PFSK-1 (cell line): ENCODE results near the gene PTPRT.

Source experiments
- FOXP2 ChIP-seq: optimal IDR thresholded peaks from 2 replicates; pipeline ENCODE3; 2011; ENCODE audit warnings: borderline replicate concordance, control low read depth, inconsistent platforms; ENCODE audit not compliant: insufficient read depth; ENCODE audit errors: extremely low read length, extremely low read depth
- POLR2AphosphoS5 ChIP-seq: IDR thresholded peaks from 2 replicates; pipeline ENCODE4 v1.6.1; 2012; ENCODE audit warnings: low read depth, mild to moderate bottlenecking, control low read depth, low read length, moderate library complexity
- SIN3A ChIP-seq: IDR thresholded peaks from 2 replicates; pipeline ENCODE4 v1.6.1; 2012; ENCODE audit warnings: mild to moderate bottlenecking, low read length, moderate library complexity, borderline replicate concordance; ENCODE audit not compliant: insufficient read depth
- TAF1 ChIP-seq: IDR thresholded peaks from 2 replicates; pipeline ENCODE4 v1.6.1; 2012; ENCODE audit warnings: low read length, control low read depth, borderline replicate concordance; ENCODE audit not compliant: insufficient read depth
- TF ChIP-seq, protein P1 (sequence below), 2 experiments: IDR thresholded peaks; 2 replicates each; pipeline versions ENCODE4 v1.6.1 to v1.8.0; 2011 to 2012; ENCODE audit warnings: low read depth in 2 of 2, low read length in 2 of 2, control low read depth in 1 of 2, inconsistent platforms in 1 of 2, mild to moderate bottlenecking in 1 of 2, moderate library complexity in 1 of 2; ENCODE audit not compliant: insufficient read depth in 1 of 2

DNA sequence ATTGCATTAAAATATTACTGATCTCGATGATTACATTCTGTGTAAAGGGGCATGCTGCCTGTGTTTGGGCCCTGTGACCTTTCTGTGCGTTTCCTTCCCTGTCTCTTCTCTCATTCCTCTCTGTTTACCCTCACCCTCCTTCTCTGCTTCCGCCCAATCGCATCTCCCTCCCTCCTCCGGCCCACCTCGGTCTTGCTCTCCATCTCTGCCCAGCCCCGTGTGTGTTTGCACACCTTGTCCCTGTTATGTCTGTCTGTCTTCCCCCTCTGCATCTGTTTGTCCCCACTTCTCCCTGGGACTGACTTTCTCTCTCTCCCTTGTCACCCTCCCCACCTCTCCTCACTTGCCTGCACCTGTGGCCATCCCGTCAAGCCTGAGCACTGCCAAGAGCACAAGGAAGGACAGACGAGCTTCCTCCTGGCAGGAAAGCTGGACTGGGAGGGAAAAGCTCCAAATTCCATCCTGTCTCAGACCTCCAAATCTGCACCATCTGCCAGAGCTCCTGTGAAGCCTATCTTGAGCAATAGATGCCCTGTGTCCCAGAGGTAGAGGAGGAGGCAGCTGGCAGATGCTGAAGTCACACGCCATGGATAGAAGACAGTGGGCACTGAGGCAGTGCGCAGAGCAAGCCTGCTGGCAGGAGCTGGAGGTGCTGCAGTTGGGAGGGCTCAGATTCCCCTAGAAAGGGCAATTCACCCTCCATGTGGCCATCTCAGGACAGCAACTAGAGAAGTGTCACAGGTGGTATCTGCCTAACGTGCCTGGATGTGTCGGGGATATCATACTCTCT, 172.3 kb downstream of the PTPRT start:
- TF ChIP-seq SIN3A: no peak
- TF ChIP-seq POLR2AphosphoS5: no peak
- TF ChIP-seq, protein P1, sequence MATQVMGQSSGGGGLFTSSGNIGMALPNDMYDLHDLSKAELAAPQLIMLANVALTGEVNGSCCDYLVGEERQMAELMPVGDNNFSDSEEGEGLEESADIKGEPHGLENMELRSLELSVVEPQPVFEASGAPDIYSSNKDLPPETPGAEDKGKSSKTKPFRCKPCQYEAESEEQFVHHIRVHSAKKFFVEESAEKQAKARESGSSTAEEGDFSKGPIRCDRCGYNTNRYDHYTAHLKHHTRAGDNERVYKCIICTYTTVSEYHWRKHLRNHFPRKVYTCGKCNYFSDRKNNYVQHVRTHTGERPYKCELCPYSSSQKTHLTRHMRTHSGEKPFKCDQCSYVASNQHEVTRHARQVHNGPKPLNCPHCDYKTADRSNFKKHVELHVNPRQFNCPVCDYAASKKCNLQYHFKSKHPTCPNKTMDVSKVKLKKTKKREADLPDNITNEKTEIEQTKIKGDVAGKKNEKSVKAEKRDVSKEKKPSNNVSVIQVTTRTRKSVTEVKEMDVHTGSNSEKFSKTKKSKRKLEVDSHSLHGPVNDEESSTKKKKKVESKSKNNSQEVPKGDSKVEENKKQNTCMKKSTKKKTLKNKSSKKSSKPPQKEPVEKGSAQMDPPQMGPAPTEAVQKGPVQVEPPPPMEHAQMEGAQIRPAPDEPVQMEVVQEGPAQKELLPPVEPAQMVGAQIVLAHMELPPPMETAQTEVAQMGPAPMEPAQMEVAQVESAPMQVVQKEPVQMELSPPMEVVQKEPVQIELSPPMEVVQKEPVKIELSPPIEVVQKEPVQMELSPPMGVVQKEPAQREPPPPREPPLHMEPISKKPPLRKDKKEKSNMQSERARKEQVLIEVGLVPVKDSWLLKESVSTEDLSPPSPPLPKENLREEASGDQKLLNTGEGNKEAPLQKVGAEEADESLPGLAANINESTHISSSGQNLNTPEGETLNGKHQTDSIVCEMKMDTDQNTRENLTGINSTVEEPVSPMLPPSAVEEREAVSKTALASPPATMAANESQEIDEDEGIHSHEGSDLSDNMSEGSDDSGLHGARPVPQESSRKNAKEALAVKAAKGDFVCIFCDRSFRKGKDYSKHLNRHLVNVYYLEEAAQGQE (IDR thresholded peaks at IDR 0.05; ENCODE audit: insufficient read depth in 1 of 2, low read depth in 2 of 2, low read length in 2 of 2): no peak
- TF ChIP-seq TAF1: no peak
- no peak for TF ChIP-seq FOXP2
